ENCODE data around the gene ZNF282.
A peak's percentile ranks its signal among the peaks of the same experiment; 100 is the strongest.

The ZNF282 gene

GRCh38 chr7:149195180-149196150, at the start of gene ZNF282:
Gene ZNF282, plus strand, starts transcription at chr7:149195546. Its CDS starts 44 bp downstream, at chr7:149195590.
- DNase-seq (ENCODE audit: low spot score), result peak; percentile 94

- DNase-seq (ENCODE audit: low spot score), result peak; percentile 86
Observed at GRCh38 chr7:149147072-149147751, 48.1 kb upstream of the ZNF282 start, which contains the start of gene ZNF398. Gene ZNF398, plus strand, starts transcription at chr7:149147453. Its CDS starts 290 bp downstream, at chr7:149147743.

- peak; percentile 62 for DNase-seq (ENCODE audit: low spot score)
Observed at GRCh38 chr7:149147752-149148653, 47.3 kb upstream of the ZNF282 start.

GRCh38 chr7:149150981-149151380, 44.4 kb upstream of the ZNF282 start:
- no peak for DNase-seq (ENCODE audit: low spot score)

GRCh38 chr7:149153346-149153745, 42.0 kb upstream of the ZNF282 start:
- no peak for DNase-seq (ENCODE audit: low spot score)

GRCh38 chr7:149154056-149154455, 41.3 kb upstream of the ZNF282 start:
- DNase-seq (ENCODE audit: low spot score), result no peak

- no peak for DNase-seq (ENCODE audit: low spot score)
Observed at GRCh38 chr7:149156898-149157297, 38.4 kb upstream of the ZNF282 start.

- DNase-seq (ENCODE audit: low spot score), result no peak
Observed at GRCh38 chr7:149161241-149161848, 34.0 kb upstream of the ZNF282 start.

- DNase-seq (ENCODE audit: low spot score), result no peak
Observed at GRCh38 chr7:149166142-149166541, 29.2 kb upstream of the ZNF282 start.

GRCh38 chr7:149166630-149167352, 28.6 kb upstream of the ZNF282 start:
- no peak for DNase-seq (ENCODE audit: low spot score)

- DNase-seq (ENCODE audit: low spot score), result no peak
Observed at GRCh38 chr7:149171892-149172533, 23.3 kb upstream of the ZNF282 start.

- no peak for DNase-seq (ENCODE audit: low spot score)
Observed at GRCh38 chr7:149172534-149172920, 22.8 kb upstream of the ZNF282 start.

- no peak for DNase-seq (ENCODE audit: low spot score)
Observed at GRCh38 chr7:149175150-149175549, 20.2 kb upstream of the ZNF282 start.

GRCh38 chr7:149179241-149179640, 16.1 kb upstream of the ZNF282 start:
- DNase-seq (ENCODE audit: low spot score), result no peak

- DNase-seq (ENCODE audit: low spot score), result no peak
Observed at GRCh38 chr7:149180722-149181449, 14.5 kb upstream of the ZNF282 start.

- DNase-seq (ENCODE audit: low spot score), result no peak
Observed at GRCh38 chr7:149181450-149181790, 13.9 kb upstream of the ZNF282 start.

- DNase-seq (ENCODE audit: low spot score), result no peak
Observed at GRCh38 chr7:149184274-149184673, 11.1 kb upstream of the ZNF282 start.

GRCh38 chr7:149188213-149188612, 7.1 kb upstream of the ZNF282 start:
- DNase-seq (ENCODE audit: low spot score), result no peak

- DNase-seq (ENCODE audit: low spot score), result no peak
Observed at GRCh38 chr7:149188637-149189259, 6.6 kb upstream of the ZNF282 start.

Data from HuH-7.5 (cell line).